CD4-positive, alpha-beta T cell treated with Interleukin-10 for 1 hour (primary cell): ENCODE data around the gene CBR3.

Experiments
- DNase-seq: peaks from one replicate; pipeline ENCODE4 v3.0.0-alpha.2; 2020

Gene CBR3

GRCh38 chr21:36156815-36157670, 22.2 kb downstream of the CBR3 start, which contains the start of gene DOP1B:
Gene DOP1B (plus strand): TSS chr21:36156824. CDS start chr21:36164734, 7,910 bp downstream.
- peak; percentile 35 for DNase-seq

GRCh38 chr21:36159356-36159921, 24.6 kb downstream of the CBR3 start:
- no peak for DNase-seq

GRCh38 chr21:36160850-36161178, 25.9 kb downstream of the CBR3 start:
- DNase-seq, result no peak

GRCh38 chr21:36162631-36163030, 27.8 kb downstream of the CBR3 start:
- DNase-seq, result no peak

- DNase-seq, result no peak
Measured at GRCh38 chr21:36163750-36164741, 29.2 kb downstream of the CBR3 start.

- DNase-seq, result no peak
Measured at GRCh38 chr21:36165356-36165755, 30.5 kb downstream of the CBR3 start.

GRCh38 chr21:36166705-36167104, 31.8 kb downstream of the CBR3 start:
- DNase-seq, result no peak

- no peak for DNase-seq
Measured at GRCh38 chr21:36167541-36167940, 32.7 kb downstream of the CBR3 start.

GRCh38 chr21:36169470-36170128, 34.7 kb downstream of the CBR3 start:
- no peak for DNase-seq

GRCh38 chr21:36170823-36171222, 35.9 kb downstream of the CBR3 start:
- DNase-seq, result no peak

- DNase-seq, result no peak
Measured at GRCh38 chr21:36171336-36171735, 36.5 kb downstream of the CBR3 start.

- no peak for DNase-seq
Measured at GRCh38 chr21:36171741-36172331, 37.0 kb downstream of the CBR3 start.

- no peak for DNase-seq
Measured at GRCh38 chr21:36174780-36175179, 39.9 kb downstream of the CBR3 start.

GRCh38 chr21:36175771-36176565, 41.1 kb downstream of the CBR3 start:
- no peak for DNase-seq

- DNase-seq, result no peak
Measured at GRCh38 chr21:36178349-36178748, 43.5 kb downstream of the CBR3 start.

- no peak for DNase-seq
Measured at GRCh38 chr21:36179145-36179544, 44.3 kb downstream of the CBR3 start.

- no peak for DNase-seq
Measured at GRCh38 chr21:36180963-36181362, 46.1 kb downstream of the CBR3 start.

- DNase-seq, result no peak
Measured at GRCh38 chr21:36183144-36183795, 48.4 kb downstream of the CBR3 start.

- DNase-seq, result no peak
Measured at GRCh38 chr21:36184545-36184944, 49.7 kb downstream of the CBR3 start.

- DNase-seq, result no peak
Measured at GRCh38 chr21:36185523-36185922, 50.6 kb downstream of the CBR3 start.

GRCh38 chr21:36186081-36186480, 51.2 kb downstream of the CBR3 start:
- no peak for DNase-seq
